HCT116 (cell line): ENCODE results near the gene PSTPIP1. TPM values are rescaled to one million over a fixed set of nuclear protein-coding genes. Genes with fewer than 3 reads are reported as not detected.

ENCODE experiments used
- ATAC-seq: fragments of 200-7000 bp; cut with Tn5 transposase; 2 replicates; pipeline ENCODE4 v1.9.1; 2020; ENCODE audit warnings: mild to moderate bottlenecking, moderate library complexity
- BruUV-seq: library from RNA; stranded (reverse); fragments of 400-500 nt; replicated peaks from 2 replicates; lab custom pipeline; 2021; lab: Mats Ljungman, UMichigan
- CTCF ChIA-PET: fragments of 300-600 bp; sonication (Branson Sonifier 250); formaldehyde crosslinking; loops from one replicate; lab custom pipeline; 2021; ENCODE audit warnings: antibody characterized with exemption; lab: Charles Lee
- POLR2A ChIA-PET: fragments of 300-600, 350-600 bp; sonication (Branson Sonifier 250); formaldehyde crosslinking; loops from one replicate; lab custom pipeline; 2021; ENCODE audit warnings: antibody characterized with exemption; lab: Charles Lee
- RAD21 ChIA-PET, 2 experiments: fragments of 300-600 bp; sonication (Branson Sonifier 250); formaldehyde crosslinking; loops; one replicate each; lab custom pipeline; 2023; ENCODE audit warnings: low total read pairs in 2 of 2; ENCODE audit not compliant: uncharacterized antibody in 2 of 2, unreplicated experiment in 2 of 2, low non-redundant PET in 1 of 2; lab: Charles Lee
- DNase-seq: peaks from one replicate; pipeline ENCODE4 v3.0.0-alpha.2; 2010; ENCODE audit warnings: low read depth, low spot score
- H2AFZ ChIP-seq: fragments of 200-600 bp; shearing (Covaris generic), sonication (generic); 2 replicates; pipeline ENCODE4 v1.6.1; 2017; ENCODE audit warnings: low read depth, mixed run types, mixed read lengths, antibody characterized with exemption, low read length; ENCODE audit not compliant: poor library complexity, severe bottlenecking
- H3K27ac ChIP-seq: 2 replicates; pipeline ENCODE4 v1.5.1; 2012; ENCODE audit warnings: low read depth, low read length
- H3K27me3 ChIP-seq: fragments of 200-600 bp; sonication (generic); 2 replicates; pipeline ENCODE4 v1.6.1; 2016; ENCODE audit warnings: mixed run types, low read length, mixed read lengths; ENCODE audit not compliant: insufficient read depth
- H3K36me3 ChIP-seq, 2 experiments: fragments of 200-500 bp in 1 of 2; fragments of 200-600 bp in 1 of 2; sonication (Bioruptor generic) in 1 of 2; sonication (generic) in 1 of 2; 2 replicates each; pipeline versions ENCODE4 v1.5.1 to v1.6.1; 2014 to 2016; ENCODE audit warnings: low read length in 2 of 2, inconsistent platforms in 1 of 2, mixed read lengths in 1 of 2, mixed run types in 1 of 2; ENCODE audit not compliant: insufficient read depth in 2 of 2, control insufficient read depth in 1 of 2
- H3K4me1 ChIP-seq, 2 experiments: fragments of 200-600 bp in 1 of 2; sonication (generic) in 1 of 2; 2 replicates each; pipeline versions ENCODE4 v1.5.1 to v1.6.1; 2012 to 2017; ENCODE audit warnings: low read length in 2 of 2, inconsistent platforms in 1 of 2, mild to moderate bottlenecking in 1 of 2, mixed read lengths in 1 of 2, mixed run types in 1 of 2, moderate library complexity in 1 of 2; ENCODE audit not compliant: insufficient read depth in 2 of 2, control insufficient read depth in 1 of 2
- H3K4me2 ChIP-seq: fragments of 200-600 bp; sonication (generic); 2 replicates; pipeline ENCODE4 v1.6.1; 2017; ENCODE audit warnings: mixed run types, low read length, mixed read lengths
- H3K4me3 ChIP-seq, 2 experiments: fragments of 200-600 bp in 1 of 2; sonication (generic) in 1 of 2; replicated peaks in 1 of 2; 2 replicates each; pipeline ENCODE4 v1.5.1; 2011 to 2016; ENCODE audit warnings: low read length in 2 of 2, control low read depth in 1 of 2, low read depth in 1 of 2, mild to moderate bottlenecking in 1 of 2, mixed read lengths in 1 of 2, mixed run types in 1 of 2
- H3K79me2 ChIP-seq: fragments of 200-600 bp; sonication (generic); 2 replicates; pipeline ENCODE4 v1.6.1; 2017; ENCODE audit warnings: mild to moderate bottlenecking, mixed run types, low read length, moderate library complexity, mixed read lengths; ENCODE audit not compliant: insufficient read depth
- H3K9ac ChIP-seq: fragments of 200-600 bp; sonication (generic); 2 replicates; pipeline ENCODE4 v1.6.1; 2016; ENCODE audit warnings: low read length, mixed read lengths
- H3K9me2 ChIP-seq: fragments of 200-600 bp; sonication (generic), shearing (Covaris generic); 2 replicates; pipeline ENCODE4 v1.6.1; 2017; ENCODE audit warnings: mixed run types, mild to moderate bottlenecking, moderate library complexity; ENCODE audit not compliant: insufficient read depth
- H3K9me3 ChIP-seq, 2 experiments: fragments of 200-500 bp in 1 of 2; fragments of 200-600 bp in 1 of 2; sonication (Bioruptor generic) in 1 of 2; sonication (generic) in 1 of 2; 2 replicates each; pipeline ENCODE4 v1.6.1; 2014 to 2017; ENCODE audit warnings: low read length in 2 of 2, mixed read lengths in 2 of 2, inconsistent platforms in 1 of 2, low read depth in 1 of 2, mild to moderate bottlenecking in 1 of 2, mixed run types in 1 of 2, moderate library complexity in 1 of 2; ENCODE audit not compliant: control insufficient read depth in 1 of 2, insufficient read depth in 1 of 2
- H4K20me1 ChIP-seq: fragments of 200-600 bp; sonication (generic), shearing (Covaris generic); 2 replicates; pipeline ENCODE4 v1.6.1; 2017; ENCODE audit warnings: mixed run types, mild to moderate bottlenecking, moderate library complexity; ENCODE audit not compliant: insufficient read depth
- FOSL1 ChIP-seq: IDR thresholded peaks from 2 replicates; pipeline ENCODE4 v1.6.1; 2012; ENCODE audit warnings: low read depth
- POLR2AphosphoS5 ChIP-seq: IDR thresholded peaks from 2 replicates; pipeline ENCODE4 v1.6.1; 2011; ENCODE audit warnings: mild to moderate bottlenecking, low read depth, low read length, moderate library complexity
- RAD21 ChIP-seq: IDR thresholded peaks from 2 replicates; pipeline ENCODE4 v1.6.1; 2012; ENCODE audit warnings: low read depth, mild to moderate bottlenecking
- SIN3A ChIP-seq: IDR thresholded peaks from 2 replicates; pipeline ENCODE4 v1.6.1; 2012; ENCODE audit warnings: low read depth
- intact Hi-C: fragments of 100-400 bp; cut with micrococcal nuclease; formaldehyde crosslinking; loops from 2 replicates; pipeline ENCODE4 v1.10.0; 2022
- total RNA-seq: library from RNA; stranded (reverse); gene quantifications from one replicate; pipeline ENCODE4 v1.2.1, GENCODE V29; 2021; ENCODE audit not compliant: unreplicated experiment
- TF ChIP-seq, protein P1 (sequence below), 3 experiments: fragments of 200-600 bp in 1 of 3; sonication (generic) in 1 of 3; IDR thresholded peaks in 2 of 3; conservative IDR thresholded peaks in 1 of 3; 2 replicates each; pipeline ENCODE4 v1.5.1; 2012 to 2017; ENCODE audit warnings: low read depth in 2 of 3, low read length in 2 of 3, antibody characterized with exemption in 1 of 3, borderline replicate concordance in 1 of 3, control low read depth in 1 of 3, mild to moderate bottlenecking in 1 of 3, mixed read lengths in 1 of 3, mixed run types in 1 of 3, moderate library complexity in 1 of 3; ENCODE audit not compliant: insufficient read depth in 1 of 3

Gene PSTPIP1
- total RNA-seq, 1 experiment from 2014 or later, result 0.79 TPM

DNA sequence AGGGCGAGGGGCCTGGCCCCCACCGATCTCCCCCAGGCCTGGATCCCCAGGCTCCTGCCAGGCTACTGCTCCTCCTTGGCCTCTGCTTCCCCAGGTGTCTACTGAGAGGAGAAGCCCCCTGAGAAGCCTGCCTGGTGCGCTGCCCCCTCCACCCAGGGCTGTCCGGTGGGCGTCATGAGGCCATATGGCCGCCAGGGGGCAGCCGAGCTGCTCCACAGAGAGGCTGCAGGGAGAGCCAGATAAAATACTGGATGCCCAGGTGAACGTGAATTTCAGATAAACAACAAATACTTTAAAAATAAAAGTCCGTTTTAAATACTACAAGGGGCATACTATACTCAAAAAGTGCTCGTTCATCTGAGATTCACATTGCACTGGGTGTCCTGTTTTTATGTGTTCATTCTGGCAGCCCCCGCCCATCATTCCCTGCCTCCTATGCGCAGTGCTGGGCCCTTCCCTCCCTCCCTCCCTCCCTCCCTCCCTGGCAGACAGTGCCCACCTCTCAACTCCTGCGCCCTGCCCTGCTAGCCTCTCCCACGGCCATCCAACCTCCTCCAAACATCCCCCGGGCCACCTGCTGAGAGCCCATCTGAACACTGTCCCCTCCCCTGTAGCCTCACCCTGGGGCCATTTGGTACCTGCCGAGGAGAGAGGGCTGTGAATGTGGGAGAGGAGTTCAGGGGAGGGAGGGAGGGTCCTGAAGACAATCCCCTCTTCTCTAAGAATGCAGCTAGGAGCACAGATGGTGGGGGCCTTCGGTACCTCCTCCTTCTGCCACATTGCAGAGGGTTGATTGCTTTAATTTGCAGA lies 29.6 kb downstream of the PSTPIP1 start:
- H3K4me1 ChIP-seq, result peaks cover 0 to 2% of the 10 kb centered on the region in 2 experiments; a peak in 1 of 4 replicates
- CTCF ChIA-PET, result interaction anchor here (0.8 to 3.7 kb wide), 9 partner anchors 8 to 846 kb away, joined by 3 to 21 read pairs (median 3); no protein-coding TSS in a partner anchor

More for the DNA sequence above, 29.6 kb downstream of the PSTPIP1 start:
- H3K27me3 ChIP-seq, result no peaks in the 10 kb centered on the region
- H3K9me2 ChIP-seq, result no peaks in the 10 kb centered on the region
- POLR2A ChIA-PET, result no interaction called here
- BruUV-seq, result no TSS peak
- H2AFZ ChIP-seq, result no peak overlapping the region
- no peaks in the 10 kb centered on the region for H4K20me1 ChIP-seq
- DNase-seq (no peak), ATAC-seq (peak; percentile 87)
- intact Hi-C loops, result loop anchor here (2.0 to 5.0 kb wide), 3 partner anchors 472 to 798 kb away; no protein-coding TSS in a partner anchor
- no peaks in the 10 kb centered on the region for H3K79me2 ChIP-seq
- RAD21 ChIA-PET, result no interaction called here
- H3K4me2 ChIP-seq, result peak overlapping the region; percentile 25; the same call in 1 of the 2 replicates
- H3K27ac ChIP-seq, result no peak overlapping the region
- no peaks in the 10 kb centered on the region for H3K36me3 ChIP-seq
- no peak overlapping the region for H3K9ac ChIP-seq
- TF ChIP-seq, protein P1, sequence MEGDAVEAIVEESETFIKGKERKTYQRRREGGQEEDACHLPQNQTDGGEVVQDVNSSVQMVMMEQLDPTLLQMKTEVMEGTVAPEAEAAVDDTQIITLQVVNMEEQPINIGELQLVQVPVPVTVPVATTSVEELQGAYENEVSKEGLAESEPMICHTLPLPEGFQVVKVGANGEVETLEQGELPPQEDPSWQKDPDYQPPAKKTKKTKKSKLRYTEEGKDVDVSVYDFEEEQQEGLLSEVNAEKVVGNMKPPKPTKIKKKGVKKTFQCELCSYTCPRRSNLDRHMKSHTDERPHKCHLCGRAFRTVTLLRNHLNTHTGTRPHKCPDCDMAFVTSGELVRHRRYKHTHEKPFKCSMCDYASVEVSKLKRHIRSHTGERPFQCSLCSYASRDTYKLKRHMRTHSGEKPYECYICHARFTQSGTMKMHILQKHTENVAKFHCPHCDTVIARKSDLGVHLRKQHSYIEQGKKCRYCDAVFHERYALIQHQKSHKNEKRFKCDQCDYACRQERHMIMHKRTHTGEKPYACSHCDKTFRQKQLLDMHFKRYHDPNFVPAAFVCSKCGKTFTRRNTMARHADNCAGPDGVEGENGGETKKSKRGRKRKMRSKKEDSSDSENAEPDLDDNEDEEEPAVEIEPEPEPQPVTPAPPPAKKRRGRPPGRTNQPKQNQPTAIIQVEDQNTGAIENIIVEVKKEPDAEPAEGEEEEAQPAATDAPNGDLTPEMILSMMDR (IDR thresholded peaks at IDR 0.05 in 2 of 3, conservative IDR thresholded peaks at IDR 0.05 in 1 of 3; ENCODE audit: borderline replicate concordance in 1 of 3, insufficient read depth in 1 of 3, low read depth in 2 of 3, low read length in 2 of 3), result peak; percentile 65 to 98 (median 94); a peak in 5 of 6 replicates
- TF ChIP-seq RAD21, result peak; percentile 75
- no peak for TF ChIP-seq FOSL1
- TF ChIP-seq SIN3A, result no peak
- TF ChIP-seq POLR2AphosphoS5, result no peak
- no peaks in the 10 kb centered on the region for H3K9me3 ChIP-seq
- H3K4me3 ChIP-seq, result no peak overlapping the region
